ENCODE results near the gene PTCH1. TPM values are rescaled to one million over a fixed set of nuclear protein-coding genes. Genes with fewer than 3 reads are reported as not detected.

The PTCH1 gene
- total RNA-seq, 4 donors from 2014 or later, result 6.8 to 12.1 (median 8.6) TPM

- no peak for TF ChIP-seq CTCF (IDR thresholded peaks at IDR 0.05; ENCODE audit: low read depth)
These were observed 38.4 kb downstream of the PTCH1 start for GRCh38 chr9:95478335-95478734.

GRCh38 chr9:95477885-95478284, 38.9 kb downstream of the PTCH1 start:
- no peak for TF ChIP-seq CTCF (IDR thresholded peaks at IDR 0.05; ENCODE audit: low read depth)

- TF ChIP-seq CTCF (IDR thresholded peaks at IDR 0.05; ENCODE audit: low read depth), result no peak
These were observed 39.3 kb downstream of the PTCH1 start for GRCh38 chr9:95477441-95477840.

- no peak for TF ChIP-seq CTCF (IDR thresholded peaks at IDR 0.05; ENCODE audit: low read depth)
These were observed 48.0 kb downstream of the PTCH1 start for GRCh38 chr9:95468791-95469190.

GRCh38 chr9:95465115-95465514, 51.7 kb downstream of the PTCH1 start:
- no peak for TF ChIP-seq CTCF (IDR thresholded peaks at IDR 0.05; ENCODE audit: low read depth)

GRCh38 chr9:95463148-95464060, 53.4 kb downstream of the PTCH1 start:
- no peak for TF ChIP-seq CTCF (IDR thresholded peaks at IDR 0.05; ENCODE audit: low read depth)

GRCh38 chr9:95462249-95463147, 54.3 kb downstream of the PTCH1 start:
- no peak for TF ChIP-seq CTCF (IDR thresholded peaks at IDR 0.05; ENCODE audit: low read depth)
